D721Med (cell line): ENCODE results near the gene FER1L5.

Experiments
- DNase-seq: peaks from one replicate; pipeline ENCODE4 v3.0.0; 2011; ENCODE audit warnings: low spot score; ENCODE audit not compliant: insufficient read length
- FAIRE-seq: peaks from 2 replicates; lab custom pipeline; 2011; peaks lifted over from hg19 to GRCh38; lab: Jason Lieb, UNC
- CTCF ChIP-seq: IDR thresholded peaks from 2 replicates; pipeline ENCODE4 v1.5.1; 2012; ENCODE audit warnings: mild to moderate bottlenecking, control low read depth; ENCODE audit not compliant: insufficient read depth; ENCODE audit errors: missing control alignments

FER1L5 gene

GRCh38 chr2:96751800-96752199 is 109.2 kb downstream of the FER1L5 start:
- FAIRE-seq: no peak
- no peak for DNase-seq
- TF ChIP-seq CTCF: no peak

GRCh38 chr2:96753661-96754282 is 111.2 kb downstream of the FER1L5 start:
- no peak for FAIRE-seq
- no peak for DNase-seq
- TF ChIP-seq CTCF: no peak

GRCh38 chr2:96754317-96754716 is 111.8 kb downstream of the FER1L5 start:
- no peak for FAIRE-seq
- no peak for TF ChIP-seq CTCF
- no peak for DNase-seq
